Karpas-422 (cell line): ENCODE results near the gene ZMYM2. TPM values are rescaled to one million over a fixed set of nuclear protein-coding genes. Genes with fewer than 3 reads are reported as not detected.
"Not testable (repeated sequence)": the region's sequence is repeated elsewhere in the genome, so short reads cannot be mapped to it uniquely, and the experiment has no call there.

ENCODE experiments used
- DNase-seq: peaks from one replicate; pipeline ENCODE4 v3.0.0-alpha.2; 2015
- H2AFZ ChIP-seq: fragments of 200-600 bp; sonication (generic); 2 replicates; pipeline ENCODE4 v1.6.1; 2014; ENCODE audit warnings: antibody characterized with exemption, low read length, mixed read lengths
- H3K27ac ChIP-seq: fragments of 200-600 bp; sonication (generic); 2 replicates; pipeline ENCODE4 v1.5.1; 2014; ENCODE audit warnings: mild to moderate bottlenecking, low read length, moderate library complexity
- H3K27me3 ChIP-seq: fragments of 200-600 bp; sonication (generic); 2 replicates; pipeline ENCODE4 v1.6.1; 2014; ENCODE audit warnings: low read length, mixed read lengths
- H3K36me3 ChIP-seq: fragments of 200-600 bp; sonication (generic); 2 replicates; pipeline ENCODE4 v1.6.1; 2014; ENCODE audit warnings: low read length, mixed read lengths; ENCODE audit not compliant: insufficient read depth
- H3K4me1 ChIP-seq: fragments of 200-600 bp; sonication (generic); 2 replicates; pipeline ENCODE4 v1.6.1; 2014; ENCODE audit warnings: mild to moderate bottlenecking, low read length, mixed read lengths
- H3K4me2 ChIP-seq: fragments of 200-600 bp; sonication (generic); 2 replicates; pipeline ENCODE4 v1.6.1; 2014; ENCODE audit warnings: low read length, low read depth, mild to moderate bottlenecking; ENCODE audit not compliant: poor library complexity, severe bottlenecking
- H3K4me3 ChIP-seq: fragments of 200-600 bp; sonication (generic); 2 replicates; pipeline ENCODE4 v1.5.1; 2014; ENCODE audit warnings: mild to moderate bottlenecking, antibody characterized with exemption, low read length, mixed read lengths
- H3K79me2 ChIP-seq: fragments of 200-600 bp; sonication (generic); 2 replicates; pipeline ENCODE4 v1.6.1; 2014; ENCODE audit warnings: mild to moderate bottlenecking, low read length, mixed read lengths
- H3K9ac ChIP-seq: fragments of 200-600 bp; sonication (generic); 2 replicates; pipeline ENCODE4 v1.6.0; 2014; ENCODE audit warnings: low read length
- H3K9me2 ChIP-seq: fragments of 200-600 bp; sonication (generic), shearing (Covaris generic); replicated peaks from 2 replicates; pipeline ENCODE4 v1.6.0; 2014; ENCODE audit warnings: mild to moderate bottlenecking, low read length, moderate library complexity; ENCODE audit not compliant: insufficient read depth
- H3K9me3 ChIP-seq: fragments of 300-700, 200-600 bp; sonication (generic); 2 replicates; pipeline ENCODE4 v1.6.1; 2014; ENCODE audit warnings: low read length, mixed read lengths
- H4K20me1 ChIP-seq: fragments of 200-600 bp; sonication (generic); 2 replicates; pipeline ENCODE4 v1.6.1; 2014; ENCODE audit warnings: mild to moderate bottlenecking, antibody characterized with exemption, low read length, low read depth; ENCODE audit not compliant: insufficient read depth
- total RNA-seq: library from RNA; depleted of rRNA; stranded (reverse); fragments of >200 nt; shearing (Covaris generic); gene quantifications from 2 replicates; pipeline ENCODE4 v1.2.3, GENCODE V29; 2014; ENCODE audit warnings: low replicate concordance

Gene ZMYM2
- total RNA-seq, 1 experiment from 2014 or later = 148 TPM

DNA sequence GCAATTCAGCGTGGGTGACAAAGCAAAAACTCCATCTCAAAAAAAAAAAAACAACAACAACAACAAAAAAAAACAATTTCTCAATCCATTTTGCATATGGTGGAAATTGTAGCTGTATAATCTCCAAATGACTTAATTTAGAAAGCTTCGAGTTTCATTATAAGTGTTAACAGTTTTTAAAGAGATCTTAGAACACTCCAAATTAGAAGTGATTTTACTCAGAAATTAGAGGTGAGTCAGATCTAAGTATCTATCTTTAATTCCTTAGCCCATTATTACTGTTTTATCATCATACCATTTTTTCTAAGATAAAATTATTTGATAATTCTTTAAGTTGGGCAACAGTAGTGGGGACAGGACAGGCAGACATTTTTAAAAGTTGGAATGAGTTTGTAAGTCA, 60.5 kb downstream of the ZMYM2 start:
- H2AFZ ChIP-seq = no peak overlapping the region
- H3K36me3 ChIP-seq = peaks cover 51% of the 10 kb centered on the region
- H3K9me3 ChIP-seq = peaks cover 8% of the 10 kb centered on the region
- no peaks in the 10 kb centered on the region for H4K20me1 ChIP-seq
- DNase-seq = no peak
- H3K27ac ChIP-seq = no peak overlapping the region
- no peaks in the 10 kb centered on the region for H3K9me2 ChIP-seq
- H3K4me2 ChIP-seq = no peak overlapping the region
- H3K4me3 ChIP-seq = no peak overlapping the region
- peaks cover 79% of the 10 kb centered on the region for H3K79me2 ChIP-seq
- H3K9ac ChIP-seq = no peak overlapping the region
- no peaks in the 10 kb centered on the region for H3K4me1 ChIP-seq
- H3K27me3 ChIP-seq = no peaks in the 10 kb centered on the region

DNA sequence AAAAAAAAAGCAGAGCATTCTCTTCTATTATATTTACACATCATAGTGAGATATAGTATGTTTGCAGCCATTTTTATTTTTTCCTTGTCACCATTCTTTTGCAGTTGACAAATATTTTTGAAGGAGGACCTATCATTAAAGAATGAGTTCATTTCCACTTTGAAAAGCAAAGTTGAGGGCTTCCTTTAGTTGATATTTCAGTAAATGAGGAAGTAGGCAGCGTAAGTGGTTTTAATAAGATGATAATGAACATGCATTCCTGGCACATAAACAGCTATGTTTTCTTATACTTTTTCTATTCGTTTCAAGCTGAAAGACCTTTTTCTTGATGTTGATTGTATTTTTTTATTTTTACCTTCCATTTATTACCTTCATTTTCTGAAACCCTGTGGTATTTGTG, 66.2 kb downstream of the ZMYM2 start:
- H2AFZ ChIP-seq = no peak overlapping the region
- H3K27me3 ChIP-seq = no peaks in the 10 kb centered on the region
- no peaks in the 10 kb centered on the region for H4K20me1 ChIP-seq
- H3K9me3 ChIP-seq = no peaks in the 10 kb centered on the region
- H3K9me2 ChIP-seq = no peaks in the 10 kb centered on the region
- peaks cover 6% of the 10 kb centered on the region; the same call in 1 of the 2 replicates for H3K4me1 ChIP-seq
- no peak overlapping the region for H3K4me3 ChIP-seq
- no peak overlapping the region for H3K9ac ChIP-seq
- DNase-seq = no peak
- H3K27ac ChIP-seq = no peak overlapping the region
- H3K36me3 ChIP-seq = peaks cover 66% of the 10 kb centered on the region
- peaks cover 73% of the 10 kb centered on the region for H3K79me2 ChIP-seq
- no peak overlapping the region for H3K4me2 ChIP-seq

DNA sequence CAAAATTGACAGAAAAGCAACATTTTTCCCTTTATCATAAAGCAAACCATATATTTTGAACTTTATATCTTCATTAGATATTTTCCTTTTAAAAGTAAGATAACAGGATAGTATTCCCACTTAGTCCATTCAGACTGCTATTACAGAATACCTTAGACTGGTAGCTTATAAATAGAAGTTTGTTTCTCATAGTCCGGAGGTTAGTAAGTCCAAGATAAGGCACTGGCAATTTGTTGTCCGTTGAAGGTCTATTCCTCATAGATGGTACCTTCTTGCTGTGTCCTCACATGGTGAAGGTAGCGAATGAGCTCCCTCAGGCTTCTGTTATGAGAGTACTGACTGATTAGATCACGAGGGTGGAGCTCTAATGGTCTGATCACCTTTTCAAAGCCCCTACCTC, 70.4 kb downstream of the ZMYM2 start:
- H3K9ac ChIP-seq = no peak overlapping the region
- no peaks in the 10 kb centered on the region for H4K20me1 ChIP-seq
- H3K36me3 ChIP-seq = peaks cover 69% of the 10 kb centered on the region
- H3K9me3 ChIP-seq = no peaks in the 10 kb centered on the region
- H3K9me2 ChIP-seq = no peaks in the 10 kb centered on the region
- no peak for DNase-seq
- H2AFZ ChIP-seq = no peak overlapping the region
- H3K79me2 ChIP-seq = peaks cover 68% of the 10 kb centered on the region
- H3K27me3 ChIP-seq = no peaks in the 10 kb centered on the region
- H3K4me1 ChIP-seq = peaks cover 6% of the 10 kb centered on the region; the same call in 1 of the 2 replicates
- no peak overlapping the region for H3K4me3 ChIP-seq
- H3K4me2 ChIP-seq = no peak overlapping the region
- no peak overlapping the region for H3K27ac ChIP-seq

DNA sequence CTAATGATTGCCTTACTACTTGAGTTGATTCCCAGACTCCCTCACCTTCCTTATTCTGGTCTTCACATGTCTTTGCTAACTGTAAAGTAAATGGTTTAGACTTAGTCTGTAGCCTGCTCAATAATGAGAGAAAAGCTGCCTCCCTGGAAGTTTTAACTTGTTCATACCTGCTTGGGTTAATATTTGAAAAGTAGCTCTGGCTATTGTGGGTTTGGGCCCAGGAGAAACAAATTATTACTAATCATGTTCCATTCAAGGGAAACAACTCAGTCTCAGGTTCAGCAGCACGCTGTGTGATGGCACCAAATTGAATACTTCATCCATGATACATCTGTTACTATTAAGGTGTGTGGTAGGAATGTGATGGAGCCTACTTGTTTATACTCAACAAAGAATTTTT, 75.0 kb downstream of the ZMYM2 start:
- no peak overlapping the region for H2AFZ ChIP-seq
- peaks cover 4% of the 10 kb centered on the region; the same call in 1 of the 2 replicates for H3K9me2 ChIP-seq
- H3K36me3 ChIP-seq = peaks cover 69% of the 10 kb centered on the region
- H3K9me3 ChIP-seq = no peaks in the 10 kb centered on the region
- no peak overlapping the region for H3K27ac ChIP-seq
- peaks cover 5% of the 10 kb centered on the region; the same call in 1 of the 2 replicates for H4K20me1 ChIP-seq
- no peaks in the 10 kb centered on the region for H3K27me3 ChIP-seq
- no peak overlapping the region for H3K4me2 ChIP-seq
- H3K79me2 ChIP-seq = peaks cover 72% of the 10 kb centered on the region
- H3K4me3 ChIP-seq = no peak overlapping the region
- H3K9ac ChIP-seq = no peak overlapping the region
- no peaks in the 10 kb centered on the region for H3K4me1 ChIP-seq
- DNase-seq = no peak

DNA sequence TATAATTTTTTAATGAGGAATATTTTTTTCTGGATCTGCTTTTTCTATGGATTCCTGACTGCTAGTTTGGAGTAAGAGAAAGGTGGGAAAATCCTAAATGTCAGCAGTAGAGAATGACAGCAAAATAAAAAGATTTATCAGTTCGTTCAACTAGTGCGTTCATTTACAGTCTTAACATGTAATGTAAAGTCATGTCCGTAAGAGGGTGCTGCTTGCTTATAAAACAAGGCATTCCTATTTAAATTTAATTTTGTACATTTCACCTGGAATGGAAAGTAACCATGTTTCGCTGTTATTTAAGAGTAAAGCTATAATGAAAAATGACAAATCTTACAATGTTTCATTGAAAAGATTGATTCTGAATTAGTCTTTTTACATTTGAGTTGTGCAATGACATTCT, 76.6 kb downstream of the ZMYM2 start:
- no peak overlapping the region for H2AFZ ChIP-seq
- H3K9me3 ChIP-seq = no peaks in the 10 kb centered on the region
- DNase-seq = no peak
- peaks cover 82% of the 10 kb centered on the region for H3K79me2 ChIP-seq
- H3K4me2 ChIP-seq = no peak overlapping the region
- peaks cover 5% of the 10 kb centered on the region; the same call in 1 of the 2 replicates for H4K20me1 ChIP-seq
- H3K27ac ChIP-seq = no peak overlapping the region
- no peaks in the 10 kb centered on the region for H3K27me3 ChIP-seq
- no peaks in the 10 kb centered on the region for H3K4me1 ChIP-seq
- peaks cover 65% of the 10 kb centered on the region for H3K36me3 ChIP-seq
- peaks cover 4% of the 10 kb centered on the region; the same call in 1 of the 2 replicates for H3K9me2 ChIP-seq
- H3K4me3 ChIP-seq = no peak overlapping the region
- H3K9ac ChIP-seq = no peak overlapping the region

DNA sequence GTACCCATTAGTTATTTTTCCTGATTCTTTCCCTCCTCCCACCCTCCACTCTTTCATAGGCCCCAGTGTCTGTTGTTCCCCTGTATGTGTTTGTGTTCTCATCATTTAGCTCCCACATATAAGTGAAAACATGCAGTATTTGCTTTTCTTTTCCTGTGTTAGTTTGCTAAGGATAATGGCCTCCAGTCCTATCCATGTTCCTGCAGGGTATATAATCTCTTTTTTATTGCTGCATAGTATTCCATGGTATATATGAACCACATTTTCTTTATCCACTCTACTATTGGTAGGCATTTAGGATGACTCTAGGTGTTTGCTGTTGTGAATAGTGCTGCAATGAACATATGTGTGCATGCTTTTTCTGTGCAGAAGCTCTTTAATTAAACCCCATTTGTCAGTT, 79.4 kb downstream of the ZMYM2 start:
- Histone ChIP-seq H3K79me2 (peaks cover 98% of the 10 kb centered on the region), H3K9me3 (no peaks in the 10 kb centered on the region), H3K27me3 (no peaks in the 10 kb centered on the region), H3K9me2 (peaks cover 4% of the 10 kb centered on the region; the same call in 1 of the 2 replicates), H3K36me3 (peaks cover 68% of the 10 kb centered on the region), H4K20me1 (peaks cover 8% of the 10 kb centered on the region; the same call in 1 of the 2 replicates), H3K4me1 (no peaks in the 10 kb centered on the region), H3K9ac (no peak overlapping the region), H3K4me3 (no peak overlapping the region), H2AFZ (no peak overlapping the region), H3K4me2 (no peak overlapping the region), H3K27ac (no peak overlapping the region)
- DNase-seq = no peak

DNA sequence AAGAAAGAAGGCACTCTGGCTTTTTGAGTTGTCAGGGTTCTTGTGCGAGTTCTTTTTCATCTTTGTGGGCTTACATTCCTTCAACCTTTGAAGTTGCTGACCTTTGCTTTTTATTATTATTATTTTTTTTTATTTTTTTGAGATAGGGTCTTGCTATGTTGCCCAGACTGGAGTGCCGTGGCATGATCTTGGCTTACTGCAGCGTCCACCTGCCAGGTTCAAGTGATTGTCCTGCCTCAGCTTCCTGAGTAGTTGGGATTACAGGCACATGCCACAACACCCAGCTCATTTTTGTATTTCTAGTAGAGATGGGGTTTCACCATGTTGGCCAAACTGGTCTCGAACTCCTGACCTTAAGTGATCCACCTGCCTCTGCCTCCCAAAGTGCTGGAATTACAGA, 84.1 kb downstream of the ZMYM2 start:
- not testable (repeated sequence) for H3K9ac ChIP-seq, H3K27ac ChIP-seq, H3K9me2 ChIP-seq, H3K4me1 ChIP-seq, H3K4me2 ChIP-seq, DNase-seq, H3K27me3 ChIP-seq, H3K9me3 ChIP-seq, H2AFZ ChIP-seq, H3K4me3 ChIP-seq
- Histone ChIP-seq H4K20me1 (peaks cover 14% of the 10 kb centered on the region; the same call in 1 of the 2 replicates), H3K79me2 (peaks cover 77% of the 10 kb centered on the region), H3K36me3 (peaks cover 44% of the 10 kb centered on the region)

DNA sequence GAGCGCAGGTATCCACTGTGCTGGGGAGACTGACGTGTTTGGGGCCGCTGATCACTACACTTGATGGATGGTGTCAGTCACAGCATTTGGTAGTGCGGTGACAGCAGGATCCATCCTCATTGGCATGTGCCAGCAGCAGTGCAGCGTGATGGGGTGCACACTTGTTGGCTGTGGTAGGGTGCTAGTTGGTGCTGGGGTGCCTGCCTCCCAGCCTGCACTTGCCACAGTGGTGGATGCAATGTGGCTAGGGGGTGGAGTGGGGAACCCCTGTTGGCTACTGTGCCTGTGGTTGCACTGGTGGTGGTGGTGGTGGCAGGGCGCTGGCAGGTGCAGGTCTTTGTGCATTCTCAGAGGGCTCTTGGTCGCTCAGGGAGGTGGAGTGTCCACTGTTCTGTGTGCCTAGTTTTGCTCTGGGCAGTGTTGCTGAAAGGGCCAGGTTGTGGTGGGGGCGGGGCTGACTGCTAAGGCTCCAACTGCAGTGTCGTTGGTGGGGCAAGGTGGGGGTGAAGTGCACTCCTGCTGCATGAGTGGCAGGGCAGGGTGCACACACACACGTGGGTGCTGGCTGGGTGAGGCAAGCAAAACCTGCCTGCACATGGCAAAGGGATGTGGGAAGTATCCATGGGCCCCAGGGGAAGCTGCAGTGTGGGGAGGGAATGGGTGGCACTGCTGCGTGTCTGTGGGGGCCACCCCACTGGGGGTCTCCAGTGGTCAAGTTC, 84.8 kb downstream of the ZMYM2 start:
- Histone ChIP-seq H3K79me2 (peaks cover 74% of the 10 kb centered on the region), H3K36me3 (peaks cover 42% of the 10 kb centered on the region; the same call in 1 of the 2 replicates), H3K4me1 (no peaks in the 10 kb centered on the region), H3K9ac (no peak overlapping the region), H2AFZ (no peak overlapping the region), H3K4me3 (no peak overlapping the region), H3K9me2 (no peaks in the 10 kb centered on the region), H3K9me3 (no peaks in the 10 kb centered on the region), H3K4me2 (no peak overlapping the region), H4K20me1 (0 out of 2 replicates have a peak, but pooled peaks cover 9% of the 10 kb centered on the region), H3K27me3 (no peaks in the 10 kb centered on the region), H3K27ac (no peak overlapping the region)
- no peak for DNase-seq
